ENCODE data around the gene AQP12A. TPM values are rescaled to one million over a fixed set of nuclear protein-coding genes. Genes with fewer than 3 reads are reported as not detected.

AQP12A gene
- total and polyA plus RNA-seq, 2 donors (not counting 1 experiment from before 2014, with no cell fraction given) = not detected

DNA sequence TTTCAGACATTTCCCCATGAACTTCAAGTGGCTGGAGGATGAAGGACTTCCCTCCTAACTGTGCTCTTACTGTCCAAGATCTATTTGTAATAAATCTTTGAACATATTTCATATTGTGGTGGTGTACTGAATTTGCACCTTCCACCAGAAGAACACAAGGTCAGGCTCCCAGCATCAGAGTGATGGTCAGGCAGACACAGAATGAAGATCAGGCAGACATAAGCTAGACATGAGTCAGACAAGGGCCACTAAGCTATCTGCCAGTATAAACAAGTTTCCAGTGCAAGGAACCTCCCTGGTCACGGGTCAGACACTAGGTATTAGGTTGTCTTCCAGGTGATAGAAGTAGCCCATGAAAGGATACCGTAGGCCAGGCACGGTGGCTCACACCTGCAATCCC lies 29.0 kb upstream of the AQP12A start:
- Histone ChIP-seq H3K27ac (ENCODE audit: insufficient read depth, low read length) (no peak overlapping the region), H3K4me2 (ENCODE audit: extremely low read depth, insufficient read depth, low read length) (no peak overlapping the region), H3K4me3 (replicated peaks in 1 of 4; ENCODE audit: control extremely low read depth in 1 of 4, insufficient read depth in 1 of 4, low read depth in 3 of 4, low read length in 4 of 4) (no peak overlapping the region), H3K4me1 (ENCODE audit: control insufficient read depth, extremely low read depth, insufficient read depth, low read length) (no peaks in the 10 kb centered on the region), H3K27me3 (ENCODE audit: control insufficient read depth, insufficient read depth, low read length) (peaks cover 5% of the 10 kb centered on the region), H2AFZ (ENCODE audit: low read length) (no peak overlapping the region), H3K79me2 (ENCODE audit: control insufficient read depth, insufficient read depth, low read length) (no peaks in the 10 kb centered on the region), H3K36me3 (ENCODE audit: control insufficient read depth, insufficient read depth, low read length) (no peaks in the 10 kb centered on the region), H3K9me3 (ENCODE audit: control insufficient read depth, insufficient read depth, low read depth, low read length) (no peaks in the 10 kb centered on the region), H3K9ac (ENCODE audit: insufficient read depth, low read length) (no peak overlapping the region), H4K20me1 (ENCODE audit: control insufficient read depth, extremely low read depth, insufficient read depth, low read length) (no peaks in the 10 kb centered on the region)
- TF ChIP-seq EZH2 (IDR thresholded peaks at IDR 0.05; ENCODE audit: low read length, missing control alignments) = no peak
- DNase-seq (ENCODE audit: low read depth in 2 of 2) = no peak

DNA sequence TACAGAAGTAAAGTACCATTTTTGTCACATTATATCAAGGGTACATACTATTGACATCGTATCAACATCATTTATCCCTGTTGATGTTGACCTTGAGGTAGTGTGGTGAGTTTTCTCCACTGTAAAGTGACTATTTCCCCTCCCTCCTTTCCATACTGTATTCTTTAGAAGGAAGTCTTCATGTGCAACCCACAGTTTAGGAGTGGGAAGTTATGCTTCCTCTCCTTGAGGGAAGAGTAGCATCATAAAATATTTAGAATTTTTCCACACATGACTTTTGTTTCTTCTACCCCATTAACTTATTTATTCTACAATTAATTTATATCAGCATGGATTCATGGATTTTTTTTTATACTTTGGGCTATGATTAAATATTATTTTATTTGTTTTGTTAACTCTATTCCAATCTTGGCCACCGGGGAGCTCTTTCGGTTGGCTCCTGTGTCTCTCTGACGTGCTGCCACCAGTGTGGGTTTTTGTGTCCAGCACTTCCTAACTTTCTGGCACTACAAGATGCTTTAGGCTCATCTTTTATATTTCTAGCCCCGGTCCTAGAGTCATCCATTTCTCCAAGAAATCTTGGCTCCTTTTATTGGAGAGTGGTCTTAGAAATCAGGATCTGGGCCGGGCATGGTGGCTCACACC lies 28.0 kb upstream of the AQP12A start:
- Histone ChIP-seq H3K4me1 (ENCODE audit: control insufficient read depth, extremely low read depth, insufficient read depth, low read length) (no peaks in the 10 kb centered on the region), H2AFZ (ENCODE audit: low read length) (no peak overlapping the region), H3K27me3 (ENCODE audit: control insufficient read depth, insufficient read depth, low read length) (peaks cover 5% of the 10 kb centered on the region), H3K9me3 (ENCODE audit: control insufficient read depth, insufficient read depth, low read depth, low read length) (no peaks in the 10 kb centered on the region), H3K79me2 (ENCODE audit: control insufficient read depth, insufficient read depth, low read length) (no peaks in the 10 kb centered on the region), H3K36me3 (ENCODE audit: control insufficient read depth, insufficient read depth, low read length) (no peaks in the 10 kb centered on the region), H3K27ac (ENCODE audit: insufficient read depth, low read length) (no peak overlapping the region), H3K4me3 (replicated peaks in 1 of 4; ENCODE audit: control extremely low read depth in 1 of 4, insufficient read depth in 1 of 4, low read depth in 3 of 4, low read length in 4 of 4) (no peak overlapping the region), H3K9ac (ENCODE audit: insufficient read depth, low read length) (no peak overlapping the region), H4K20me1 (ENCODE audit: control insufficient read depth, extremely low read depth, insufficient read depth, low read length) (no peaks in the 10 kb centered on the region), H3K4me2 (ENCODE audit: extremely low read depth, insufficient read depth, low read length) (no peak overlapping the region)
- no peak for TF ChIP-seq EZH2 (IDR thresholded peaks at IDR 0.05; ENCODE audit: low read length, missing control alignments)
- no peak for DNase-seq (ENCODE audit: low read depth in 2 of 2)

DNA sequence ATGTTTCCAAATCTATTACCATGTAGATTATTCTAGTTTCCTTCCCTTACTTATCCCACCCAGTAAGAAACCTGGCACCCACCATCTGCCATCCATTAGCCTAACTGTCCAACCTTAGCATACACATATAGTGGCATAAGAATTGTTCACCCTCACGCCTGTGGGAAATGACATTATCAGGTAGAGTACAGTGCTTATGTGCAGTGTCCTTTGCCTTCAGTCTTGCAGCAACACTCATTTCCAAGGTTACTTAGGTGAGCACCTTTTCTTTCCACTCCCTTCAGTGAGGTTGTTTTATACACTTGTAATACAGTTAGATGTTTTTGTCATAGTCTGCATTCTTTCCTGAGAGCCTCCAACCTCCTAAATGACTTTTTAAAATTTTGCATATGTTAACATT lies 27.0 kb upstream of the AQP12A start:
- no peaks in the 10 kb centered on the region for H4K20me1 ChIP-seq (ENCODE audit: control insufficient read depth, extremely low read depth, insufficient read depth, low read length)
- H3K4me1 ChIP-seq (ENCODE audit: control insufficient read depth, extremely low read depth, insufficient read depth, low read length) = no peaks in the 10 kb centered on the region
- no peak overlapping the region for H3K9ac ChIP-seq (ENCODE audit: insufficient read depth, low read length)
- no peak overlapping the region for H3K4me3 ChIP-seq (replicated peaks in 1 of 4; ENCODE audit: control extremely low read depth in 1 of 4, insufficient read depth in 1 of 4, low read depth in 3 of 4, low read length in 4 of 4)
- DNase-seq (ENCODE audit: low read depth in 2 of 2) = no peak
- TF ChIP-seq EZH2 (IDR thresholded peaks at IDR 0.05; ENCODE audit: low read length, missing control alignments) = no peak
- TF ChIP-seq, protein P1, sequence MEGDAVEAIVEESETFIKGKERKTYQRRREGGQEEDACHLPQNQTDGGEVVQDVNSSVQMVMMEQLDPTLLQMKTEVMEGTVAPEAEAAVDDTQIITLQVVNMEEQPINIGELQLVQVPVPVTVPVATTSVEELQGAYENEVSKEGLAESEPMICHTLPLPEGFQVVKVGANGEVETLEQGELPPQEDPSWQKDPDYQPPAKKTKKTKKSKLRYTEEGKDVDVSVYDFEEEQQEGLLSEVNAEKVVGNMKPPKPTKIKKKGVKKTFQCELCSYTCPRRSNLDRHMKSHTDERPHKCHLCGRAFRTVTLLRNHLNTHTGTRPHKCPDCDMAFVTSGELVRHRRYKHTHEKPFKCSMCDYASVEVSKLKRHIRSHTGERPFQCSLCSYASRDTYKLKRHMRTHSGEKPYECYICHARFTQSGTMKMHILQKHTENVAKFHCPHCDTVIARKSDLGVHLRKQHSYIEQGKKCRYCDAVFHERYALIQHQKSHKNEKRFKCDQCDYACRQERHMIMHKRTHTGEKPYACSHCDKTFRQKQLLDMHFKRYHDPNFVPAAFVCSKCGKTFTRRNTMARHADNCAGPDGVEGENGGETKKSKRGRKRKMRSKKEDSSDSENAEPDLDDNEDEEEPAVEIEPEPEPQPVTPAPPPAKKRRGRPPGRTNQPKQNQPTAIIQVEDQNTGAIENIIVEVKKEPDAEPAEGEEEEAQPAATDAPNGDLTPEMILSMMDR (conservative IDR thresholded peaks at IDR 0.05 in 1 of 2, IDR thresholded peaks at IDR 0.05 in 1 of 2; ENCODE audit: low read depth in 1 of 2, low read length in 2 of 2) = no peak
- no peaks in the 10 kb centered on the region for H3K9me3 ChIP-seq (ENCODE audit: control insufficient read depth, insufficient read depth, low read depth, low read length)
- H3K36me3 ChIP-seq (ENCODE audit: control insufficient read depth, insufficient read depth, low read length) = no peaks in the 10 kb centered on the region
- no peak overlapping the region for H3K4me2 ChIP-seq (ENCODE audit: extremely low read depth, insufficient read depth, low read length)
- H3K27ac ChIP-seq (ENCODE audit: insufficient read depth, low read length) = no peak overlapping the region
- no peak overlapping the region for H2AFZ ChIP-seq (ENCODE audit: low read length)
- H3K79me2 ChIP-seq (ENCODE audit: control insufficient read depth, insufficient read depth, low read length) = no peaks in the 10 kb centered on the region
- H3K27me3 ChIP-seq (ENCODE audit: control insufficient read depth, insufficient read depth, low read length) = peaks cover 5% of the 10 kb centered on the region

DNA sequence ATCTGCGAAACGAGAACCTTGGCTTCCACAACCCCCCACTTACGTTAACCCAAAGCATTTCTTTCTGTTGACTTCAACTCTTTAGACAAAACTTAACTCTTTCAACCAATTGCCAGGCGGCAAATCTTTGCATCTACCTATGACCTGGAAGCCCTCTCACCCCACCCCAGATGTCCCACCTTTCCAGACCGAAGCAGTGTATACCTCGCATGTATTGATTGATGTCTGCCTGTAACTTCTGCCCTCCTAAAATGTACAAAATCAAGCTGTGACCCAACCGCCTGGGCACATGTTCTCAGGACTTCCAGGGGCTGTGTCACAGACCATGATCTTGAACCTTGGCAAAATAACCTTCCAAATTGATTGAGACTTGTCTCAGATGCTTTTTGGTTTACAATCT lies 21.3 kb upstream of the AQP12A start:
- Histone ChIP-seq H3K4me2 (ENCODE audit: extremely low read depth, insufficient read depth, low read length) (no peak overlapping the region), H3K36me3 (ENCODE audit: control insufficient read depth, insufficient read depth, low read length) (no peaks in the 10 kb centered on the region), H3K27me3 (ENCODE audit: control insufficient read depth, insufficient read depth, low read length) (peaks cover 8% of the 10 kb centered on the region), H3K27ac (ENCODE audit: insufficient read depth, low read length) (no peak overlapping the region), H2AFZ (ENCODE audit: low read length) (no peak overlapping the region), H3K9ac (ENCODE audit: insufficient read depth, low read length) (no peak overlapping the region), H3K4me3 (replicated peaks in 1 of 4; ENCODE audit: control extremely low read depth in 1 of 4, insufficient read depth in 1 of 4, low read depth in 3 of 4, low read length in 4 of 4) (no peak overlapping the region), H4K20me1 (ENCODE audit: control insufficient read depth, extremely low read depth, insufficient read depth, low read length) (no peaks in the 10 kb centered on the region), H3K9me3 (ENCODE audit: control insufficient read depth, insufficient read depth, low read depth, low read length) (no peaks in the 10 kb centered on the region), H3K79me2 (ENCODE audit: control insufficient read depth, insufficient read depth, low read length) (no peaks in the 10 kb centered on the region), H3K4me1 (ENCODE audit: control insufficient read depth, extremely low read depth, insufficient read depth, low read length) (no peaks in the 10 kb centered on the region)
- TF ChIP-seq, protein P1 (conservative IDR thresholded peaks at IDR 0.05 in 1 of 2, IDR thresholded peaks at IDR 0.05 in 1 of 2; ENCODE audit: low read depth in 1 of 2, low read length in 2 of 2) = no peak
- no peak for TF ChIP-seq EZH2 (IDR thresholded peaks at IDR 0.05; ENCODE audit: low read length, missing control alignments)
- no peak for DNase-seq (ENCODE audit: low read depth in 2 of 2)
